HCT116 (cell line): ENCODE data around the gene GALNT17.

Experiments
- CTCF ChIP-seq, 3 experiments: fragments of 200-600 bp in 1 of 3; sonication (generic) in 1 of 3; IDR thresholded peaks in 2 of 3; conservative IDR thresholded peaks in 1 of 3; 2 replicates each; pipeline ENCODE4 v1.5.1; 2012 to 2017; ENCODE audit warnings: low read depth in 2 of 3, low read length in 2 of 3, antibody characterized with exemption in 1 of 3, borderline replicate concordance in 1 of 3, control low read depth in 1 of 3, mild to moderate bottlenecking in 1 of 3, mixed read lengths in 1 of 3, mixed run types in 1 of 3, moderate library complexity in 1 of 3; ENCODE audit not compliant: insufficient read depth in 1 of 3
- YY1 ChIP-seq: IDR thresholded peaks from 2 replicates; pipeline ENCODE4 v1.6.1; 2011; ENCODE audit warnings: low read length, low read depth, moderate library complexity, mild to moderate bottlenecking; ENCODE audit not compliant: insufficient replicate concordance; ENCODE audit errors: extremely low read depth
- ZFX ChIP-seq: fragments of 450-650 bp; IDR thresholded peaks from 2 replicates; pipeline ENCODE4 v1.6.1; 2017

GRCh38 chr7:71409550-71410157 is 277.7 kb downstream of the GALNT17 start:
- TF ChIP-seq CTCF (IDR thresholded peaks at IDR 0.05 in 2 of 3, conservative IDR thresholded peaks at IDR 0.05 in 1 of 3; ENCODE audit: borderline replicate concordance in 1 of 3, insufficient read depth in 1 of 3, low read depth in 2 of 3, low read length in 2 of 3) (no peak), ZFX (no peak), YY1 (no peak)
